NOMO-1 (cell line): ENCODE measurements around the gene RASSF10.

Experiments
- DNase-seq, 2 experiments: peaks; one replicate each; lab custom pipeline; 2025; ENCODE audit not compliant: unreplicated experiment in 2 of 2; lab: John Stamatoyannopoulos, UW

The RASSF10 gene

DNA sequence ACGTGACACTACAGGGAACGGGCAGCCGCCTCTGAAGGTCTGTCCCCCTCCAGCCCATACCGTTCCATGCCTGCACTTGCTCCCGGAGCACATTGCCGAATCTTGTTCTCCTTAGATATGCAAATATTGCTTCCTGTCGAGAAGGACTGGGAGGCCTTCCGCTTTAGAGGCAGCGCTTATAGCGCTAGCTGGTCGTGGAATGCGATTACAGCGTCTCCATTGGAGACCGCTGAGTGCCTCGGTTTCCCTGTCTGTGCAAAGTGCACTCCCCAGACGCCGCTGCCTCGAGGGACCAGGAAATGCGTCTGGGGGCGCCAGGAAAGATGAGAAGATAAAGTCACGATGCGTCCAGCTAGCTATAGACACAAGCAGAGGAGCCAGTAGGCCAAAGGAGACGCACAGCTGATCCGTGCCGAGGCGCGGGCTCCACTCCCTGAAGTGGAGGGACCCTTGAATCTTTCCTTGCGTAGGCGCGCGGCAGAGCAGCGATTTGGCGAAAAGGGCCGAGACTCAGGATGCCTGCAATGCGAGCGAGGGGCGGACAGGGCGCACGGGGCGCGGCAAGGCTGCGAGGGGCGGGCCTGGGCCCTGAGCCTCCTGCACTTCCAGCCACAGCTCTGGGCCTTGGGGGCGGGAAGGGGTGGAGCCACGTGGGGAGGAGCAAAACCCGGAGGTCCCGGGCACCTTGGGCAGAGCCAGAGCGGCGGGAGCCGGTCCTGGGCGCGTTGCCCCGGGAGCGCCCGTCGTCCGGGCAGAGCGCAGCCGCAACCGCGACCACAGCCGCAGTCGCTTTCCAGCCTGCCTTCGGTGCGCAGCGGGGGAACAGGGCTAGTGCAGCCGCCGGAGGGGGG is at the start of gene RASSF10:
TSS of gene RASSF10 (plus strand) at position 692 of the 851 bp plus-strand sequence. CDS start 261 bp downstream, outside the sequence.
- DNase-seq = peak; percentile 27 to 33

DNA sequence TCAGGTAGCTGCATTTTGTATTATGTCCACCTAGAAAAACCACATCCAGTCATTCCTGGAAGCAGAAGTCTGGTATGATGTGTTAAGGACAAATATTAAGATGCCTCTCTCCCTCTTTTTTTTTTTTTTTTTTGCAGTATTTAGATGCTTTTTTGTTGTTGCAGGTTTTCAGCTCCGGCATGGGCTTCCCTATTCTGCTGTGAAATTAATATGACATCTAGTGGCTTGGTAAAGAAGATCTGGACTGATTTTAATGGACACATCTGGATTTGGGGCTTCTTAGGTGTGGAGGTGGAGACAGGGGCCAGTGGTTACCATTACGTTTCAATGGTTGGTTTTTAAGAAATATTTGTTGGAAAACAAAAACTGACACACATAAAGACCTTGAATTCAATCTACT is 47.5 kb upstream of the RASSF10 start:
- DNase-seq = no peak

DNA sequence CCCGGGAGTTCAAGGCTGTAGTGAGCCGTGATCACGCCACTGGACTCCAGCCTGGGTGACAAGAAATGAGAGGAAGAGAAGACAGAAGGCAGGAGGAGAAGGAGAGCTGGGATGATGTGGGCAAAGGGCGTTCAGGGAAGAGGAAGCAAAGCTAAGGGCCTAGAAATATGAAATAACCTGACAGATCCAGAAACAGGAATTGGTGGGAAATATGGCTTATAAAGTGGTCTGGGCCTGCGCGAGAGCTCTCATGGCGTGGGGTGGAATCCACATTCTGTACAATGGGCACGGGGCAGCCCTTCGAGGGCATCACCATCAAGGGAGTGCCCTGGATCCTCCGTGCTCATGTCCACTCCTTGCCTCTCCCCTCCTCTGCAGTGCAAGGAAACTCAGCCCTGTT is 46.8 kb upstream of the RASSF10 start:
- peak; percentile 5 to 10 for DNase-seq

DNA sequence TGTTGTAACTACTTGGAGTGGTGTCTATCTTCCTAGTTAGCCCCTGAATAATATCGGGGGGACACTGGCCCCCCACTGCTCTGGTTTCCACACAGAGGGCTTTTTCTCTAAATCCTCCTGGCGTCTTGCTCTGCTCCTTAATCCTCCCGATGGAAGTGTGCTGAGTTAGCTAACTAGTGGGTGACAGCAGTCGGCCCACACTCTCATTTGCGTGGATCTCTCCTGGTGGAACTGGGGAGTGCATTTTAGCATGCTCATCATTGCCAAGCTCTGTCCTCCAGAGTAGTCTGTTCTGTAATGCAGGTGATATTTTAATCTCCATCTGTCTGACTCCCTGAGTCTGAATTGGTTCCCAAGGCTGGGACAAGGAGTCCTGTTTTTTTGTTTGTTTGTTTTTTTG is 46.1 kb upstream of the RASSF10 start:
- DNase-seq = no peak

DNA sequence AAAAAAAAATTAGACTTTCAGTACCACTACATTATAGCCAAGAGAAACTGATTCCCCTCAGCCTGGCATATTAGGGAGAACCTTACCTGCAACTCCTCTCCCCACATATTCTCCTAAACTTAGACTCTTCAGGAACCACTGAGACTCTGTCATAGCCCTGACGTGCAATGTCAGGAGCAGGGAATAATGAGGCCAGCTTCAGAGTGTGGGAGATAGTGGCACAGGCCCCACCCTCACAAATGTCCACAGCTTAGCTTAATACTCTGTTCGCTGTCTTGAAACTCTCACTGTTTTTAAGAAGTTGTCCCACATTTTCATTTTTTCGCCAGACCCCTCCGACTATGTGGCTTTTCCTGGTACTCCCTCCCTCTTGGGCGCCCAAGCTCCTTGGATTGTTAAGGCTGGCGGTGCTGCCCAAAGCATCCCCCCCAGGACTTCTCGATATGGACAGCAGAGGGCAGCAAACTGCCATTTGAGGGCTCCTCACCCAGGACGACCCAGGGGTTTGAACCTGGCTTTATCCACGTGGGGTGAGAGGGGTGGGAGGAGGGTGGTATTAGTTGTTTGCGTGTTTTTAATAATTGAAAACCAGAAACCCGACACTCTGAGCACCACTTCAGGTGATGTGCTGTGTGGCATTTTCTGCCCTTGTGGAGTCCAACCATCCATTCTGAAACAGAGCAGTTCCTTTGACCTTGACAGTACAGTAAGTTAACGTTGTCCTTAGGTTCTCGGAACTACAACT is 45.2 kb upstream of the RASSF10 start:
- peak; percentile 7 to 16 for DNase-seq

DNA sequence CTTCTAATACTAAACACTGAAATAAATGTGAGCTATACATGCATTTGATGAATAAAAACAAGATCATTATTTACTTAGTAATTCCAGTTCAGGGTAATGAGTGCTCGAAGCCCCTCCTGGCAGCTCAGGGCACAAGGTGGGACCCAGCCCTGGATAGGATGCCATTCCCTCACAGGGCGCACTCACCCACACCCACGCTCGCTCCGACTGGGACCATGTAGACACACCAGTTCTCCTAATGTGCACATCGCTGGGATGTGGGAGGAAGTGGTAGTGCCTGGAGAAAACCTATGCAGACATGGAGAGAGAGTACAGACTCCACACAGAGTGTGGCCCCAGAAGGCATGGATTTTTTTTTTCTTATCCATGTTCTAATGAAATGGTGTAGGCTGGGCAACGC is 44.5 kb upstream of the RASSF10 start:
- no peak for DNase-seq

DNA sequence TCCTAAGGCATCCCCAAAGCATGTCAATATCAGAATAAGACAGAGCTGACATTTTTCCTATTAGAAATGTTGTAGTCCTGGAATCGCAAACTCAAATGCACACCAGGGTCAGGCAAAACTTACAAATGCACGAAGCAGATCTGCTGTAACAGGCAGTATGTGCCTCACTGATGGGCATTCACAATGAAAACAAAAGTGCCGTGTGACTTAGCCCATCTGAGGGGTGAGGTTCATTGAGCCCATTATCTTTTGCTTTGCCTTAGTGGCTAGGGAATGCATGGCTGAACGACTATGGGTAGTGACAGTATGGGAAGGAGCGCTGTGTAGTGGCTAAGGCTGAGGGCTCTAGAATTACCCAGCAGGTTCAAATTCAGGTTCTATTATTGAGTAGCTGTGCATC is 43.1 kb upstream of the RASSF10 start:
- DNase-seq = no peak

DNA sequence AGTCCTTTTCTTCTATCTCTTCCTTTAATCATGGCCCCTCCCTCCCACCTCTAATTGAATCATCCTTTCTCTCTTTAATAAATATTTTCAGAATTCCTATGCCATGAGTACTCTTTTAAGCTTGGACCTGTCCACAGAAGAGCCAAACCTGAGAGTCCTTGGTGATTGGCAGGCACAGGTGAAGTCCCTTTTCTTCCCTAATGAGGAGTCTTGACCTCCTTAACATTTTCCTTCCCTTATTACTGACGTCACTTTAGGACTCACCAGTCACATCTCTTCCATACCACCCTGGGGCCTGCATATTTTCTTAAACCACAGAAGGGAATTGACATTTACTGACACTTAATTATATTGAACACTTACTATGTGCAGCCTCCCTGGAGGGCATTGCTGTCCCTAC is 41.0 kb upstream of the RASSF10 start:
- DNase-seq = no peak

DNA sequence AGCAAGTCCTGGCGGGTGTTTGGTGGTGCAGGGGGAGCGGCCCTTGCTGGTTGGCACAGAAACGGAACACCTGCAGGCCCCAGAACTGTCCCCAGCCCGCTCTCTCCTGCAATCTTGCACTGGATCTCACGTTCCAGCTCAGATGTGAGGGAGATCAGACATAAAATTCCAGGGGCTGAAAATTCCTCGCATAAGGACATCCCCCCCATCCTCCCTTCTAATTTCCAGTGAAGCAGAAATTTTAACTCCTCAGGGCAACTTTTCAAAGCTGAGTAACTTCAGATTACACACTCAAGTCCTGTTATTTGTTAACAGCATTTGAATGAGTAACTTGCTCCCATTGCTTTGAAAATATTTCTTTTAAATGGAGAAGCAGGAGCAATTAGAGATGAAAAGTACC is 40.3 kb upstream of the RASSF10 start:
- DNase-seq = no peak

DNA sequence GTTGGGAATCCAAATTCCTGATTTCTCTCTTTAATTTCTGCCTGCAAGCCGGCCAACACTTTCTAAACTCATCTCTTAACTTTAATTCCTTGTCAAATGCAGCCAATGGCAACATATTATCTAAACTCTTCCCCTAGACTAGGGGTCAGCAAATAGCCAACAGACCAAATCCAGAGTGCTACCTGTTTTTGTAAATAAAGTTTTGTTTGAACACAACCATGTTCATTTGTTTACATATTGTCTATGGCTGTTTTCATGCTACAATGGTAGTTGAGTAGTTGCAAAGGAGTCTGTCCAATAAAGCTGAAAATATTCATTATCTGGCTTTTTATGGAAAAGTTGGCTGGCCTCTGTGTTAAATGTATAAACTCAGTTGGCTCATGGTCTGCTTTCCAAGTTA is 37.2 kb upstream of the RASSF10 start:
- no peak for DNase-seq

DNA sequence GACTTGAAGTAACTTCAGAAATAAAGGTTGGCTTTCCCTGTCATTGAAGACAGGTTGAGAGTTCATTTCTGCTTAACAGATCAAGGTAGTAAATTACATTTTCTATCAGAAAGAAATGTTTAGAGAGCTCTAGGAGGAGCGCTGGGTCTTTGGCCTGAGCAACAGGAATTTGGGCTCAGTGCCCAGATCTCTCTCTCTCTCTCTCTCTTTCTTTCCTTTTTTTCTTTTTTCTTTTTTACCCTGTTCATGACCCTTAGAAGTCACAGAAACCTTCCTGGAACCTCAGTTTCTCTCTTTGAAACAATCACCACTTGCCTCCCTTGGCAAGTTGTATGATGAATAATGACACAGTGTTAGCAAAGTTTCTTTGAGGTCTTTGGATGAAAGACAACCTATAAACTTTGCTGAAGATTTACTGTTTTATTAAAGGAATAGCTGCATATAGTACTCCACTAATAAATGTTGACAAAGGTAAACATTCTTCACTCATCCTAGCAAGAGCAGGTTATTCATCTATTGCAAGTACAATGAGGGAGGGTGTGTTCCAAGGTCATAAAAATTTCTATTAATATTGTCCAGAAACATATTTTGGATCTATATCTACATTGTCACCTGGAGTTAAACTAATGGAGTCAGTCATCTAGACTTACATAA is 35.5 kb upstream of the RASSF10 start:
- no peak for DNase-seq

DNA sequence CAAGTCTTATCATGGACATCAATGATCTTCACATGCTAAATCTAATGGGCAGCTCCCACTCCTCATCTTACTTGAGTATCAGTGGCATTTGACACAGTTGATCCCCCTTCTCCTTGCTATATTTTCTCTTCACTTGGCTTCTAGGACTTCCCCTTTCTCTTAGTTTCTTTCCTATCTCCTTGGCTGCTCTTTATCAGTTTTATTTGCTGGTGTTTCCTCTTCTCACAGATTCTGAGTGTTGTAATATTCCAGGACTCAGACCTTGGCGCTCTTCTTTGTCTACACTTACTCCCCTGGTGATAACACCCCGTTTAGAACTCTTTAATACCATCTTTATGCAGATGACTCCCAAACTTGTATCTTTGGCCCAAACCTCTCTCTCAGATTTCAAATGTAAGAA is 33.9 kb upstream of the RASSF10 start:
- peak; percentile 47 to 84 for DNase-seq

DNA sequence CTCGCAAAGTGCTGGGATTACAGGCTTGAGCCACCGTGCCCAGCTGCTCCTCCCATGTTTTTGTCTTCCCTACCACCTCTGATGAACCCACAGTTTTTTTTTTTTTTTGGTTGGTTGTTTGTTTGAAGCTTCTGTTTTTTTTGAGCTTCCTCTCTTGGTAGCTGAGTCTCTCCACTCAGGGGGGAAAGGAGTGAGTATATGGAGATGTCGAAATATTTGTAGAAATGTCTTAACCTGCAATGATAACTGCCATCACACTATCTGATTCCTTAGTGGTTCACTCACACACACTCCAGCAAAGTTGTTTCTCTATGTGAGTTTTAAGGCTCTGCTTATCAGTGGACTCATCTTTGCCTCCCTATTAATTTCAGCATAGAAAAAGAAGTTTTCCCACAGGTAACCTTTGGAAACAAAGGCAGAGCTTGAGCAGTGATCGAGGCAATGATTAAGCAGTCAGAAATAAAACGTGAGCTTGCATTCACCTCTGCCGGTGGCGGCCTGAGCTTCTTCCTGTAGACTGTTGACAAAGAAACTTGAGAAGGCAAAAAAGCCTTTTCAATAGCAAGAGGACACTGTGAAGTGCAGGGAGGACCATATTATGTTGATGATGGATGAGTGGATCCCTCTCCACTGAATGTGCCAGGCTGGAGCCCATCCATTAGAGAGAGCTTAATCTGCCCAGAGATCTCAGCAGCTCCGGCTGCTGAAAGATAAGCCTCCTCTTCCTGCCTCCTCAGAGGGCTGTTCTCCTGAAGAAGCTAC is 29.0 kb upstream of the RASSF10 start:
- DNase-seq = peak; percentile 19 to 87

DNA sequence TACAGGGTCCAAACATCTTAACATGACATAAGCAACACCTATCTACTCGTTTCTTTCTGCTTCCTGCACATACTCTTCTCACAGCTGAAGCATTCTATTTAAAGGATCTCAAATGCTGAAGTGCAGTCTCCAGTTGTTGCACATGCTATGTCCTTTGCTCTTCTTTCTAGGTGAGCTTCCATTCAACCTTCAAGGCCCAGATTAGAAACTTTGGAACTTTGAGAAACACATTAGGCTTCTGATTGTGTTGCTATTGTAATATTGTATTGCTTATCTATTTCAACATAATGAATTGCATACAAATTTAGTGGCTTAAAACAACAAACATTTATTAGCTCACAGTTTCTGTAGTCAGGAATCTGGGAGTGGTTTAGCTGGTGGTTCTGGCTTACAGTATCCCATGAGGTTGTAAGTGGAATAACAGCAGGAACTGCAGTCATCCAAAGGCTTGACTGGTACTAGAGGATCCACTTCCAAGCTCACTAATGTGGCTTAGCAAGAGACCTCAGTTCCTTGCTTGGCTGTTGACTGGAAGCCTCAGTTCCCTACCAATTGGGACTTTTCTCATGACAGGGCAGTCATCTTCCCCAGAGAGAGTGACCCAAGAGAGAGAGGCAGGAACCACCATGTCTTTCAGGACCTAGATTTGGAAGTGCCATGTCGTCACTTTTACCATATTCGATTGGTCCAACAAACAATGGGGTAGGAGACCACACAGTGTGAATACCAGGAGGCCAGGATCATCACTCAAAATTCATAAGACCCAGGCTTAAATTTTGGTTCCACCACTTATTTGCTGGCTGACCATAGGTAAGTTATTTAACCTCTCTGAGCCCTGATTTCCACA is 27.2 kb upstream of the RASSF10 start:
- no peak for DNase-seq

DNA sequence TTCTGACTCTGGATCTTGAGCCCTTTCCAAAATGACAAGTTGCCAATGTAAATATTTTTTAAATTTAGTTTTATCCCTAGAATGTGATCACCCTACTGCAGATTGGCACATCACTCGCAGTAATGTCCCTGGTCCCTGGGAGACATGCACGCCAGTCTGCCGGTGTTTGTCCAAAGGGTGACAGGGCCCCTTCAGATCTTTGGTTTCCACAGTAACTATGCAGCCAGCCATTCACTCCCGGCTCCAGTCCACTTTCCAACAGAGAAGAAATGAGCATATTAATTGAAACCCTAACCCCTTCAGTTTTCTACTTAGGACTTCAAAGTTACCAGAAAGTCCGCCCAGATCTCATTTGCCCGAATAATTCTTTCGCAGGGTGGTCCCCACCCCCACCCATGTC is 25.8 kb upstream of the RASSF10 start:
- no peak for DNase-seq

DNA sequence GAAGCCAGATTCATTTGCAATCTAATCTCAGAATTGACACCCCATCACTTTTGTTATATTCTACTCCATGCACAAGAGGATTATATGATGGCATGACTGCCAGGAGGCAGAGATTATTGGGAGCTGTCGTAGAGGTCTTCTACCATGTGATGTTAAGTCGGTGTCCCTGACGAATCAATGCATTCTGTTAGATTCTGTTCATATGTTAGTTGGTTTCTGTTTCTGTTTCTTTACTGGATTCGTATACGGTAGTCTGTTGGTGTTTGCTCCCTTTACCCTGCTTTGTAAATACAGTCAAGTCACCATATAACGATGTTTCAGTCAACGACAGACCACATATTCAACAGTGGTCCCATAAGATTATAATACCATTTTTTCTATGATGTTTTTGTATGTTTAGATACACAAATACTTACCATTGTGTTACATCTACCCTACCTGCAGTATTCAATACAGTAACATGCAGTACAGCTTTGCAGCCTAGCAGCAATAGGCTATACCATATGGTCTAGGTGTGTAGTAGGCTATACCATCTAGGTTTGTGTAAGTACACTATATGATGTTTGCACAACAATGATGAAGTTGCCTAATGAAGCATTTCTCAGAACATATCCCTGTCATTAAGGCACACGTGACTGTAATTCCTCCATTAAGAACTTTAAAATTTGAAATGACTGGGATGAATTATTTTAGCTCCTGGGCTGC is 22.8 kb upstream of the RASSF10 start:
- DNase-seq = no peak

DNA sequence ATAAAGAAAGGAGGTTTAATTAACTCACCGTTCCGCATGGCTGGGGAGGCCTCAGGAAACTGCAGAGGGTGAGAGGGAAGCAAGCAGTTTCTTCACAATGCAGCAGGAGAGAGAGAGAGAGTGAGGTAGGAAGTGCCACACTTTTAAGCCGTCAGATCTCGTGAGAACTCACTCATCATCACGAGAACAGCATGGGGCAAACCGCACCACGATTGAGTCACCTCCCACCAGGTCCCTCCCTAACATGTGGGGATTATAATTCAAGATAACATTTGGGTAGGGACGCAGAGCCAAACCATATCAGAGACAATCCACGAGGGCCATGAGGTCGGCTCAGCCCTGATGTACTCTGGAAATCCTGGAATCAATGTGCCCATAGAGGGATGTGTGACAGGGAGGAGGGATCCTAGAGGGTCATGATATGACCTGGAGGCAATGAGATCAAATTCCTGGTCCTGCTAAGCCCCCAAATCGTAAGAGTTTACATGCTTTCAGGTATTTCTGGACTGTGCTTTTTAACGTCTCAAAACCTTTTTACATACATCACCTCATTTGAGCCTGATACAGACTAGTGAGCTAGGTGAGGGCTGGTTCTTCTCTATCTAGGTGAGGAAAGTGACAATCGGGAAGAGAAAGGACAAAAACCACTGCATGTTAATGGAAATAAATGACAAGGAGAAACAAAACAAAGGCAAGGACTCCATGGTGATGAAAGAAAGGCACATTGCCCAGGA is 19.5 kb upstream of the RASSF10 start:
- peak; percentile 18 to 53 for DNase-seq

DNA sequence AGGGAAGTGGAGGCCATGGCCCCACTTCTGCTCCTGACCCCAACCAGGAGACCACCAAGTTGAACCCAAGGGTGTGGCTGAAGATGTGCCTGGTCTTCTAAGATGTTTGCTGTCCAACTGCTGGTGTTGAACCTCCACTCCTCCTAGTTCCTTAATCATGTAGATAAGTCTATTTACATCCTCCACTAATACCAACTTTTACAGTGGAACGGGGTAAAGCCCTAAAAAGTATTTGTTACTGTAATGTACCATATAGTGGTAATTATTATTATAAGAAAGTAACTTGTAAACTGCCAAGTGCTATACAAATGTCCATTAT is 19.0 kb upstream of the RASSF10 start:
- no peak for DNase-seq

DNA sequence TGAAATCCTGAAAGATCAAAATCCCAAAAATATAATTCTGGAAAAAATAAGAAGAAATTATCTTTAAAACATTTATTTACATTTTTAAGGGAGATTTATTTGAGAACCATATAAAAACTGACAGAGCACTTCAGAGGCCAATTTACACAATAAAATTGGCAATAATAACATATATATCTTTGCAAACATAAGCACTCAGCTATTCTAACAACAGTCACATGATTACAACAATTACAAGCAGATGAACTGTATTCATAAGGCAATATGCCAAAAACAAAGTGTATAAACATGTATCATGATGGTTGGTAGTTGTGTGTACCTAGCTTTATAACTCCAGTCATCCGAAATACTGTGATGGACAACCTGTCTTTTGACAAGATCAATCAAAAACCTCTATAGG is 17.7 kb upstream of the RASSF10 start:
- no peak for DNase-seq
